Ovary (tissue), 3 donors: ENCODE results near the gene ETV6.

Source experiments
- CTCF ChIP-seq, 3 donors: fragments of 450-650 bp in 2 of 3; fragments of 200-600 bp in 1 of 3; IDR thresholded peaks; one replicate each; pipeline versions ENCODE4 v1.5.1 to v1.8.0; 2016 to 2022; ENCODE audit warnings: antibody characterized with exemption in 3 of 3, mild to moderate bottlenecking in 1 of 3
- EP300 ChIP-seq: sonication (generic); formaldehyde crosslinking; IDR thresholded peaks from one replicate; pipeline ENCODE4 v1.6.1; 2017; ENCODE audit warnings: antibody characterized with exemption
- POLR2A ChIP-seq: fragments of 450-650 bp; IDR thresholded peaks from one replicate; pipeline ENCODE4 v1.6.1; 2017; ENCODE audit warnings: antibody characterized with exemption, mild to moderate bottlenecking, moderate library complexity
- donor health status: DM: no; HTN: no; CAD: no.

GRCh38 chr12:11658791-11659190 lies 9.3 kb downstream of the ETV6 start:
- TF ChIP-seq POLR2A (no peak), CTCF (IDR thresholded peaks at IDR 0.05) (no peak), EP300 (no peak)
